Placental epithelial cell (primary cell): ENCODE results near the gene DDX6. TPM values are rescaled to one million over a fixed set of nuclear protein-coding genes. Genes with fewer than 3 reads are reported as not detected.

Source experiments
- small RNA-seq: library from RNA; depleted of rRNA; stranded (forward); fragments of <200 nt; gene quantifications from one replicate; pipeline ENCODE3, GENCODE V24; 2012
- total RNA-seq: library from RNA; depleted of rRNA; stranded (reverse); fragments of >200 nt; gene quantifications from 2 replicates; pipeline ENCODE4 v1.2.3, GENCODE V29; 2012

Gene DDX6, protein sequence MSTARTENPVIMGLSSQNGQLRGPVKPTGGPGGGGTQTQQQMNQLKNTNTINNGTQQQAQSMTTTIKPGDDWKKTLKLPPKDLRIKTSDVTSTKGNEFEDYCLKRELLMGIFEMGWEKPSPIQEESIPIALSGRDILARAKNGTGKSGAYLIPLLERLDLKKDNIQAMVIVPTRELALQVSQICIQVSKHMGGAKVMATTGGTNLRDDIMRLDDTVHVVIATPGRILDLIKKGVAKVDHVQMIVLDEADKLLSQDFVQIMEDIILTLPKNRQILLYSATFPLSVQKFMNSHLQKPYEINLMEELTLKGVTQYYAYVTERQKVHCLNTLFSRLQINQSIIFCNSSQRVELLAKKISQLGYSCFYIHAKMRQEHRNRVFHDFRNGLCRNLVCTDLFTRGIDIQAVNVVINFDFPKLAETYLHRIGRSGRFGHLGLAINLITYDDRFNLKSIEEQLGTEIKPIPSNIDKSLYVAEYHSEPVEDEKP
- total RNA-seq, result 96.2 and 124 TPM in 2 replicates

DNA sequence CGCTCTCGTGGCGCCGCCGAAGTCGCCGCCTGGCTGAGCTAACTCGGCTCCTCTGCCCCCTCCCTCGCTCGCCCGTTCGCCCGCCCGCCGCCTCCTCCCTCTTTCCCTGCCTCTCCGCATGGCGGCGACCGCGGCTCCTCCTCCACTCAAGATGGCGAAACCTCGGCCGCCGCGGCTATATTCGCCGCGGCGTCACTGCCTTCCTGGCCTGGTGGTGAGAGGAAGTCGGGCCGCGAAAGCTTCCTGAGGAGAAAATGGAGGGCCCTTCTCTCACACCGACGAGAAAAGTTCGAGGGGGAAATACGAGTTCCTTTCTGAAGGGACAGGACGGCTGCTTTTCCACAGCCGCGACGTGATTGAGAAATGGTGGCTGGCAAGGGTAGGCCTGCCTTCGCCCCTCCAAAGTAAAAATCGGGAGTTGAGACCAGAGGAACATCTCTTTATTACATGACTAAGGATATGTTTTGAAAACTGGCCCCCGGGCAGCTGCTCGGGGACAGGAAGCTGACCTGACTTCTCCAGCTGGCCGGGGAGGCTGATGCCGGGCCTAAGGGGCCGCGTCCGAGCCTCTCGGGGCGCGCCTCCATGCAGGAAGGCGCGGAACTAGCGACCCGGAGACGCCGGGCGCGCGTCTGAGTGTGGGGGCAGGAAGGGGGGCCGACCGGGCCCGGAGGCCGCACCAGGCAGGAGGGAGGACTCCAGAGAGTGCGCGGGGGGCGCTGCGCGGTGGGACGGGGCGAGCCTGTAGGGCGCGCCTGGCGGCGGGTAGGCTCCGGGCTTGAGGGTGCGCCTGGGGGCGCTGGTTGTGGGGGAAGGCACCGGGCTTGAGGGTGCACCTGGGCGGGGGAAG is at the start of gene DDX6:
DDX6 (minus strand) TSS at position 54 of the 850 bp plus-strand sequence. CDS start 4,913 bp downstream, outside the sequence.

Small RNAs within 50 kb of the gene (small RNA-seq; reads per million reads assigned to genes)
- gene AP004609.2 (not detected), gene RF00019 (not detected), gene RNU6-376P (not detected)

Other genes starting within 250 kb of the DDX6 start
- 40.4 and 43.8 TPM in 2 replicates for gene IFT46, start 225.2 kb downstream of the DDX6 start, total RNA-seq
- 148 and 247 TPM in 2 replicates for gene ARCN1, start 218.8 kb downstream of the DDX6 start, total RNA-seq
- 29.4 and 37.4 TPM in 2 replicates for gene PHLDB1, start 183.5 kb downstream of the DDX6 start, total RNA-seq
- gene TREH, start 111.5 kb downstream of the DDX6 start, total RNA-seq, result not detected in 2 replicates
- 0.11 TPM in 1 of 2 replicates, not detected in the other for gene CXCR5, start 92.7 kb upstream of the DDX6 start, total RNA-seq
- 31.4 and 35.3 TPM in 2 replicates for gene BCL9L, start 134.8 kb upstream of the DDX6 start, total RNA-seq
- gene UPK2, start 165.1 kb upstream of the DDX6 start, total RNA-seq, result 0.33 and 2.4 TPM in 2 replicates
- gene FOXR1, start 180.6 kb upstream of the DDX6 start, total RNA-seq, result not detected in 2 replicates
- 16.8 and 20.8 TPM in 2 replicates for gene CENATAC, start 207.0 kb upstream of the DDX6 start, total RNA-seq
- gene RPS25, start 227.2 kb upstream of the DDX6 start, total RNA-seq, result 703 and 705 TPM in 2 replicates
- 91.3 and 95.8 TPM in 2 replicates for gene TRAPPC4, start 227.6 kb upstream of the DDX6 start, total RNA-seq
- gene SLC37A4, start 239.7 kb upstream of the DDX6 start, total RNA-seq, result 26.3 and 30.4 TPM in 2 replicates